HEK293 (cell line): Measurements from ENCODE around the gene C19orf12.

Experiments used
- CTCF ChIA-PET: fragments of 350-600 bp; formaldehyde crosslinking; extraction: SDS; loops from one replicate; lab custom pipeline; 2021; ENCODE audit warnings: antibody characterized with exemption; lab: Yijun Ruan, JAX
- POLR2A ChIA-PET: fragments of 300-600 bp; formaldehyde crosslinking; extraction: SDS; loops from one replicate; lab custom pipeline; 2020; ENCODE audit warnings: antibody characterized with exemption, inconsistent platforms; lab: Yijun Ruan, JAX
- H3K27ac ChIP-seq: fragments of 200-500 bp; sonication (Bioruptor generic); 2 replicates; pipeline ENCODE4 v1.5.1; 2014; ENCODE audit warnings: low read depth, low read length, control low read depth, inconsistent platforms; ENCODE audit errors: extremely low read depth
- H3K36me3 ChIP-seq, 2 experiments: fragments of 200-500 bp in 1 of 2; sonication (Bioruptor generic) in 1 of 2; 1 replicate in 1 of 2; 2 replicates in 1 of 2; pipeline ENCODE4 v1.5.1; 2014 to 2017; ENCODE audit warnings: inconsistent platforms in 2 of 2, low read length in 2 of 2; ENCODE audit not compliant: control insufficient read depth in 2 of 2, insufficient read depth in 1 of 2
- H3K4me1 ChIP-seq: fragments of 200-500 bp; sonication (Bioruptor generic); 2 replicates; pipeline ENCODE4 v1.5.1; 2014; ENCODE audit warnings: mild to moderate bottlenecking, low read length, inconsistent platforms; ENCODE audit not compliant: control insufficient read depth, insufficient read depth
- H3K4me3 ChIP-seq: 2 replicates; pipeline ENCODE4 v1.5.1; 2011; ENCODE audit warnings: low read depth, mild to moderate bottlenecking, control low read depth, low read length, moderate library complexity
- H3K9me3 ChIP-seq: fragments of 200-500 bp; sonication (Bioruptor generic); 2 replicates; pipeline ENCODE4 v1.5.1; 2014; ENCODE audit warnings: low read depth, low read length, inconsistent platforms; ENCODE audit not compliant: control insufficient read depth, insufficient read depth
- HIC1 ChIP-seq: fragments of 450-650 bp; formaldehyde crosslinking; IDR thresholded peaks from 2 replicates; pipeline ENCODE4 v1.5.1; 2016; ENCODE audit warnings: missing biosample characterization, missing genetic modification characterization
- PRDM10 ChIP-seq: fragments of 450-650 bp; formaldehyde crosslinking; IDR thresholded peaks from 2 replicates; pipeline ENCODE4 v1.5.1; 2016; ENCODE audit warnings: missing biosample characterization, missing genetic modification characterization
- ZNF146 ChIP-seq: fragments of 450-650 bp; formaldehyde crosslinking; IDR thresholded peaks from 2 replicates; pipeline ENCODE4 v1.5.1; 2016; ENCODE audit warnings: missing biosample characterization, missing genetic modification characterization
- ZNF335 ChIP-seq: fragments of 450-650 bp; formaldehyde crosslinking; conservative IDR thresholded peaks from 2 replicates; pipeline ENCODE4 v1.5.1; 2016; ENCODE audit warnings: missing biosample characterization, missing genetic modification characterization
- ZNF596 ChIP-seq: fragments of 450-650 bp; IDR thresholded peaks from 2 replicates; pipeline ENCODE4 v1.5.0; 2018; ENCODE audit warnings: missing biosample characterization, mild to moderate bottlenecking, missing genetic modification characterization, moderate library complexity
- ZNF792 ChIP-seq: fragments of 450-650 bp; formaldehyde crosslinking; IDR thresholded peaks from 2 replicates; pipeline ENCODE4 v1.5.1; 2016; ENCODE audit warnings: missing biosample characterization, missing genetic modification characterization
- ZSCAN18 ChIP-seq: fragments of 450-650 bp; formaldehyde crosslinking; IDR thresholded peaks from 2 replicates; pipeline ENCODE4 v1.5.1; 2016; ENCODE audit warnings: missing biosample characterization, missing genetic modification characterization
- ZSCAN5A ChIP-seq: fragments of 450-650 bp; formaldehyde crosslinking; IDR thresholded peaks from 2 replicates; pipeline ENCODE4 v1.5.1; 2016; ENCODE audit warnings: missing biosample characterization, missing genetic modification characterization

The C19orf12 gene

GRCh38 chr19:29653398-29653797 lies 61.7 kb downstream of the C19orf12 start:
- CTCF ChIA-PET, result interaction anchor here (1.9 kb wide), 1 partner anchor 63 kb away, joined by 6 read pairs; no protein-coding TSS in a partner anchor
- H3K27ac ChIP-seq, result no peak overlapping the region

More at GRCh38 chr19:29653398-29653797, 61.7 kb downstream of the C19orf12 start:
- Histone ChIP-seq H3K4me3 (no peak overlapping the region), H3K4me1 (no peaks in the 10 kb centered on the region), H3K36me3 (no peaks in the 10 kb centered on the region), H3K9me3 (peaks cover 5% of the 10 kb centered on the region)
- TF ChIP-seq ZNF596 (tag by site-specific recombination), result no peak
- no peak for TF ChIP-seq ZSCAN18 (tag by site-specific recombination)
- TF ChIP-seq ZNF792 (tag by site-specific recombination), result no peak
- no peak for TF ChIP-seq ZNF146 (tag by site-specific recombination)
- TF ChIP-seq ZSCAN5A, result no peak
- TF ChIP-seq ZNF335 (tag by site-specific recombination), result no peak
- no peak for TF ChIP-seq HIC1 (tag by site-specific recombination)
- TF ChIP-seq PRDM10 (tag by site-specific recombination), result no peak
- POLR2A ChIA-PET, result no interaction called here
